HepG2 (cell line): ENCODE measurements around the gene HMGN1. TPM values are rescaled to one million over a fixed set of nuclear protein-coding genes. Genes with fewer than 3 reads are reported as not detected.

Experiments
- ATAC-seq: fragments of 200-7000 bp; cut with Tn5 transposase; 3 replicates; pipeline ENCODE4 v1.9.1; 2020; ENCODE audit warnings: mild to moderate bottlenecking, moderate library complexity
- BruUV-seq: library from RNA; stranded (reverse); fragments of 400-500 nt; replicated peaks from 2 replicates; lab custom pipeline; 2021; lab: Mats Ljungman, UMichigan
- CTCF ChIA-PET: fragments of 300-600 bp; formaldehyde crosslinking; extraction: SDS; loops from one replicate; lab custom pipeline; 2021; ENCODE audit warnings: low total read pairs, inconsistent platforms, low intra/inter-chr PET ratio; lab: Yijun Ruan, JAX
- POLR2A ChIA-PET: fragments of 350-600 bp; sonication (Branson Sonifier 250); formaldehyde crosslinking; loops from one replicate; lab custom pipeline; 2020; ENCODE audit warnings: antibody characterized with exemption, inconsistent platforms; lab: Yijun Ruan, JAX
- DNase-seq: peaks from one replicate; pipeline ENCODE4 v3.0.0-alpha.2; 2015; ENCODE audit warnings: low spot score
- FAIRE-seq: peaks from 3 replicates; lab custom pipeline; 2011; peaks lifted over from hg19 to GRCh38; lab: Jason Lieb, UNC
- H2AFZ ChIP-seq: one replicate; pipeline ENCODE4 v1.6.1; 2011; ENCODE audit warnings: low read length, inconsistent platforms
- H3K27ac ChIP-seq: fragments of 300-600 bp; 3 replicates; pipeline ENCODE4 v1.8.0; 2011; ENCODE audit warnings: mixed run types, mild to moderate bottlenecking, mixed read lengths, low read length, inconsistent platforms; ENCODE audit not compliant: insufficient read depth; ENCODE audit errors: extremely low read length
- H3K27me3 ChIP-seq, 2 experiments: fragments of 200-600 bp in 1 of 2; 2 replicates in 1 of 2; 3 replicates in 1 of 2; pipeline versions ENCODE4 v1.6.0 to v1.8.0; 2011; ENCODE audit warnings: low read length in 2 of 2, mild to moderate bottlenecking in 2 of 2, moderate library complexity in 2 of 2, inconsistent platforms in 1 of 2; ENCODE audit not compliant: insufficient read depth in 2 of 2, control insufficient read depth in 1 of 2
- H3K36me3 ChIP-seq, 2 experiments: fragments of 200-600 bp in 1 of 2; replicated peaks in 1 of 2; 2 replicates in 1 of 2; 3 replicates in 1 of 2; pipeline versions ENCODE4 v1.5.1 to v1.8.0; 2011; ENCODE audit warnings: low read length in 2 of 2, inconsistent platforms in 1 of 2; ENCODE audit not compliant: insufficient read depth in 2 of 2, control insufficient read depth in 1 of 2
- H3K4me1 ChIP-seq: 2 replicates; pipeline ENCODE4 v1.5.1; 2012; ENCODE audit warnings: low read length, inconsistent platforms; ENCODE audit not compliant: insufficient read depth
- H3K4me2 ChIP-seq: 2 replicates; pipeline ENCODE4 v1.6.0; 2011; ENCODE audit warnings: low read depth, low read length, inconsistent platforms
- H3K4me3 ChIP-seq, 3 experiments: fragments of 200-600 bp in 1 of 3; sonication (generic), shearing (Covaris generic) in 1 of 3; replicated peaks in 1 of 3; 2 replicates each; pipeline ENCODE4 v1.5.1; 2011 to 2016; ENCODE audit warnings: low read length in 3 of 3, inconsistent platforms in 2 of 3, low read depth in 2 of 3, mild to moderate bottlenecking in 2 of 3, control low read depth in 1 of 3, mixed read lengths in 1 of 3; ENCODE audit not compliant: insufficient read depth in 1 of 3
- H3K79me2 ChIP-seq: one replicate; pipeline ENCODE4 v1.6.1; 2011; ENCODE audit warnings: low read length, inconsistent platforms; ENCODE audit not compliant: insufficient read depth
- H3K9ac ChIP-seq: 2 replicates; pipeline ENCODE4 v1.6.0; 2011; ENCODE audit warnings: mild to moderate bottlenecking, low read depth, low read length, inconsistent platforms; ENCODE audit not compliant: insufficient read depth
- H3K9me3 ChIP-seq: 2 replicates; pipeline ENCODE4 v1.5.1; 2012; ENCODE audit warnings: mild to moderate bottlenecking, low read length
- H4K20me1 ChIP-seq: 2 replicates; pipeline ENCODE4 v1.6.0; 2011; ENCODE audit warnings: inconsistent platforms, mild to moderate bottlenecking, low read length, moderate library complexity; ENCODE audit not compliant: insufficient read depth
- BCL6 ChIP-seq: IDR thresholded peaks from 2 replicates; pipeline ENCODE4 v1.6.1; 2016; ENCODE audit warnings: missing genetic modification reagents, missing compliant biosample characterization
- DNMT1 ChIP-seq: sonication (generic); formaldehyde crosslinking; IDR thresholded peaks from 2 replicates; pipeline ENCODE4 v1.5.1; 2020; ENCODE audit warnings: mild to moderate bottlenecking, missing genetic modification reagents
- EED ChIP-seq: sonication (generic); formaldehyde crosslinking; IDR thresholded peaks from 2 replicates; pipeline ENCODE4 v1.5.0; 2020; ENCODE audit warnings: mild to moderate bottlenecking, missing genetic modification reagents
- FOXK1 ChIP-seq: sonication (generic); formaldehyde crosslinking; IDR thresholded peaks from 2 replicates; pipeline ENCODE4 v1.4.0; 2020; ENCODE audit warnings: low read depth, missing genetic modification reagents, borderline replicate concordance
- HMG20A ChIP-seq: IDR thresholded peaks from 2 replicates; pipeline ENCODE4 v1.6.1; 2016; ENCODE audit warnings: borderline replicate concordance
- HNRNPL ChIP-seq: fragments of 200-400 bp; formaldehyde crosslinking; IDR thresholded peaks from 2 replicates; pipeline ENCODE4 v1.6.1; 2017; ENCODE audit warnings: mild to moderate bottlenecking, low read depth, low read length
- MEIS1 ChIP-seq: sonication (generic); formaldehyde crosslinking; IDR thresholded peaks from 2 replicates; pipeline ENCODE4 v1.9.0; 2021; ENCODE audit warnings: mild to moderate bottlenecking, missing genetic modification reagents, moderate library complexity, borderline replicate concordance
- RBFOX2 ChIP-seq: fragments of 200-400 bp; formaldehyde crosslinking; IDR thresholded peaks from 2 replicates; pipeline ENCODE4 v1.6.1; 2017; ENCODE audit warnings: low read depth, mild to moderate bottlenecking, low read length
- SALL1 ChIP-seq: sonication (generic); formaldehyde crosslinking; IDR thresholded peaks from 2 replicates; pipeline ENCODE4 v1.8.0; 2022; ENCODE audit warnings: mild to moderate bottlenecking, missing genetic modification reagents
- SKIL ChIP-seq: sonication (generic); formaldehyde crosslinking; IDR thresholded peaks from 2 replicates; pipeline ENCODE4 v1.8.0; 2022; ENCODE audit warnings: missing genetic modification reagents, mild to moderate bottlenecking, moderate library complexity, borderline replicate concordance
- TBX3 ChIP-seq: fragments of 450-650 bp; IDR thresholded peaks from 2 replicates; pipeline ENCODE4 v1.6.1; 2017; ENCODE audit warnings: antibody characterized with exemption, mild to moderate bottlenecking, inconsistent platforms, borderline replicate concordance
- TFAP4 ChIP-seq: sonication (generic); IDR thresholded peaks from 2 replicates; pipeline ENCODE4 v1.6.1; 2016; ENCODE audit warnings: low read depth, borderline replicate concordance
- YEATS2 ChIP-seq: sonication (generic); formaldehyde crosslinking; IDR thresholded peaks from 2 replicates; pipeline ENCODE4 v1.4.0; 2020; ENCODE audit warnings: missing genetic modification reagents, borderline replicate concordance
- ZBTB3 ChIP-seq: sonication (generic); formaldehyde crosslinking; IDR thresholded peaks from 2 replicates; pipeline ENCODE4 v1.4.0; 2020; ENCODE audit warnings: low read depth, mild to moderate bottlenecking, moderate library complexity, missing genetic modification reagents, borderline replicate concordance
- ZFX ChIP-seq: sonication (generic); formaldehyde crosslinking; IDR thresholded peaks from 2 replicates; pipeline ENCODE4 v1.4.0; 2020; ENCODE audit warnings: mild to moderate bottlenecking, low read depth, missing genetic modification reagents, moderate library complexity
- ZFY ChIP-seq: sonication (generic); formaldehyde crosslinking; IDR thresholded peaks from 2 replicates; pipeline ENCODE4 v1.4.0; 2020; ENCODE audit warnings: missing genetic modification reagents
- ZNF225 ChIP-seq: sonication (generic); formaldehyde crosslinking; IDR thresholded peaks from 2 replicates; pipeline ENCODE4 v1.4.0; 2020; ENCODE audit warnings: mild to moderate bottlenecking, missing genetic modification reagents
- ZNF282 ChIP-seq: fragments of 450-650 bp; IDR thresholded peaks from 2 replicates; pipeline ENCODE4 v1.6.1; 2018; ENCODE audit not compliant: partially characterized antibody
- ZNF382 ChIP-seq: sonication (generic); formaldehyde crosslinking; IDR thresholded peaks from 2 replicates; pipeline ENCODE4 v1.5.0; 2020; ENCODE audit warnings: missing genetic modification reagents, mild to moderate bottlenecking, borderline replicate concordance
- ZNF451 ChIP-seq: sonication (generic); formaldehyde crosslinking; IDR thresholded peaks from 2 replicates; pipeline ENCODE4 v1.5.0; 2020; ENCODE audit warnings: mild to moderate bottlenecking, missing genetic modification reagents
- ZNF543 ChIP-seq: sonication (generic); formaldehyde crosslinking; IDR thresholded peaks from 2 replicates; pipeline ENCODE4 v1.4.0; 2020; ENCODE audit warnings: mild to moderate bottlenecking, missing genetic modification reagents
- ZNF546 ChIP-seq: sonication (generic); formaldehyde crosslinking; conservative IDR thresholded peaks from 2 replicates; pipeline ENCODE4 v1.8.1; 2023; ENCODE audit warnings: mild to moderate bottlenecking, missing genetic modification reagents
- ZNF556 ChIP-seq: sonication (generic); formaldehyde crosslinking; IDR thresholded peaks from 2 replicates; pipeline ENCODE4 v1.4.0; 2020; ENCODE audit warnings: mild to moderate bottlenecking, missing genetic modification reagents, borderline replicate concordance
- ZNF724P ChIP-seq: sonication (generic); formaldehyde crosslinking; IDR thresholded peaks from 2 replicates; pipeline ENCODE4 v1.8.0; 2022; ENCODE audit warnings: missing genetic modification reagents, borderline replicate concordance
- WGBS: methylation state at CpG from one replicate; pipeline ENCODE4 v1.1.6; 2017; ENCODE audit warnings: low lambda C conversion rate; 5-methylcytosine and 5-hydroxymethylcytosine counted together
- in situ Hi-C: cut with HindIII; loops from 2 replicates; pipeline ENCODE4 v1.10.0; 2017; ENCODE audit warnings: low pct_unique_long_range_greater_than_20kb; ENCODE audit not compliant: extremely low pct_ligation_motif_present
- intact Hi-C: fragments of 100-400 bp; cut with micrococcal nuclease; formaldehyde crosslinking; loops from one replicate; pipeline ENCODE4 v1.10.0; 2022; ENCODE audit not compliant: unreplicated experiment
- polyA plus RNA-seq, 8 experiments: library from polyadenylated mRNA; depleted of rRNA in 3 of 8; stranded (reverse) in 7 of 8; unstranded in 1 of 8; fragments of >200 nt; fragmentation: Illumina TruSeq in 4 of 8; extraction: Trizol in 4 of 8; gene quantifications; 2 replicates each; pipeline versions ENCODE4 v1.2.1 to v1.2.3, GENCODE V29; 2011 to 2016; ENCODE audit warnings: low read depth in 4 of 8, missing spikeins in 1 of 8, mixed read lengths in 1 of 8; ENCODE audit not compliant: insufficient read depth in 1 of 8
- total RNA-seq, 5 experiments: library from RNA; depleted of rRNA; stranded (reverse); fragments of >200 nt; fragmentation: Illumina TruSeq; extraction: Trizol; gene quantifications; 2 replicates each; pipeline ENCODE4 v1.2.3, GENCODE V29; 2016; ENCODE audit warnings: low read depth in 1 of 5

Gene HMGN1
- total and polyA plus RNA-seq, 2 of the 13 experiments (the other 11 are each of a cell fraction or from before 2014, with no cell fraction given), result 104 to 286 TPM

- no peak overlapping the region for H2AFZ ChIP-seq
- peak overlapping the region; percentile 98 for H3K27ac ChIP-seq
- in situ Hi-C loops (no loop called here), intact Hi-C loops (loop anchor here (2.0 kb wide), 1 partner anchor 36 kb away; the partner anchor contains the start of gene HMGN1)
- FAIRE-seq (no peak), ATAC-seq (peak; percentile 7), DNase-seq (no peak)
- BruUV-seq, result no TSS peak
- H3K27me3 ChIP-seq, result no peaks in the 10 kb centered on the region; a peak in 1 of 5 replicates
- peak overlapping the region; percentile 61 to 76 (median 72) for H3K4me3 ChIP-seq
- POLR2A ChIA-PET, result interaction anchor here (0.6 to 5.0 kb wide), 7 partner anchors 24 to 354 kb away, joined by 3 to 47 read pairs (median 15); partner anchors contain the start of genes HMGN1 and PSMG1
- CTCF ChIA-PET, result interaction anchor here (2.2 kb wide), 1 partner anchor 75 kb away, joined by 10 read pairs; no protein-coding TSS in a partner anchor
- peaks cover 38% of the 10 kb centered on the region for H3K4me1 ChIP-seq
- peaks cover 0 to 16% of the 10 kb centered on the region in 2 experiments; a peak in 3 of 5 replicates for H3K36me3 ChIP-seq
- peaks cover 37% of the 10 kb centered on the region for H3K79me2 ChIP-seq
- peaks cover 25% of the 10 kb centered on the region for H4K20me1 ChIP-seq
- no CpG with 5 or more reads among the region's 71 CpGs for WGBS
- no peaks in the 10 kb centered on the region for H3K9me3 ChIP-seq
- H3K4me2 ChIP-seq, result 0 out of 2 replicates have a peak overlapping the region, but pooled peaks have one; percentile 23
- peak overlapping the region; percentile 92 for H3K9ac ChIP-seq
- TF ChIP-seq ZNF543 (CRISPR knock-in tag) (no peak), RBFOX2 (no peak), ZNF546 (no peak), ZNF382 (CRISPR knock-in tag) (no peak), HNRNPL (no peak), YEATS2 (CRISPR knock-in tag) (no peak), HMG20A (CRISPR knock-in tag) (no peak), ZFX (CRISPR knock-in tag) (peak; percentile 85), EED (CRISPR knock-in tag) (no peak), ZFY (CRISPR knock-in tag) (peak; percentile 92), DNMT1 (CRISPR knock-in tag) (no peak), TFAP4 (no peak), MEIS1 (CRISPR knock-in tag) (no peak), ZNF724P (CRISPR knock-in tag) (no peak), FOXK1 (CRISPR knock-in tag) (no peak), ZNF282 (no peak), SALL1 (no peak), ZNF451 (CRISPR knock-in tag) (0 out of 2 replicates have a peak, but pooled peaks have one; percentile 19), ZNF225 (CRISPR knock-in tag) (no peak), ZBTB3 (no peak), ZNF556 (CRISPR knock-in tag) (no peak), SKIL (CRISPR knock-in tag) (no peak), BCL6 (CRISPR knock-in tag) (no peak), TBX3 (no peak)
Observed at GRCh38 chr21:39313042-39313570, 35.8 kb downstream of the HMGN1 start.
